Upper lobe of left lung (tissue), 4 donors: ENCODE results near the gene CPA1.

ENCODE experiments used
- CTCF ChIP-seq, 6 experiments: fragments of 450-650 bp in 4 of 6; fragments of 200-600 bp in 2 of 6; sonication (generic) in 2 of 6; IDR thresholded peaks; one replicate each; pipeline ENCODE4 v1.5.1; 2016 to 2019; ENCODE audit warnings: antibody characterized with exemption in 6 of 6
- POLR2A ChIP-seq, 4 donors: fragments of 450-650 bp; IDR thresholded peaks; one replicate each; pipeline ENCODE4 v1.5.1; 2016 to 2017; ENCODE audit warnings: antibody characterized with exemption in 4 of 4, mild to moderate bottlenecking in 2 of 4

DNA sequence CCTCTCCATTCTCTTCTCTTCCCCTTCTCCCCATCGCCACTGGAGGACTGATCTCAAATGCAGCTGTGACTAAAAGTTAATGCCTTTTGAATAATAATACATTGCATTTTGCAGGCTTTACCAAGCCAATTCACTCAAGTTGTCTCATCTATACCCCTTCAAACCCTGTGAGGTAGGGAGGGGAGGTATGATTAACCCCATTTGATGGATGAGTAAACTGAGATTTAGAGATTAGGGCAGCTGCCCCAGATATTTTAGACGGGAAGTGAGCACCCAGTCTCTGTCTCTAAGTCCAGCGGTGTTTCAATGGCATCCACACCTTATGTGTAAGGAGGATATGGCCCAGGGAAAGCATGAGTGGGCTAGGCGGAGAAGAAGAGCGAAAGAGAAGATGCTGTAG, 34.6 kb upstream of the CPA1 start:
- TF ChIP-seq CTCF (IDR thresholded peaks at IDR 0.05): no peak
- TF ChIP-seq POLR2A (IDR thresholded peaks at IDR 0.05): no peak
